ENCODE results near the gene NEU4. TPM values are rescaled to one million over a fixed set of nuclear protein-coding genes. Genes with fewer than 3 reads are reported as not detected.
A peak's percentile ranks its signal among the peaks of the same experiment; 100 is the strongest.

The NEU4 gene
- total and polyA plus RNA-seq, 3 donors from 2014 or later: 0.88 to 2.0 (median 1.6) TPM

DNA sequence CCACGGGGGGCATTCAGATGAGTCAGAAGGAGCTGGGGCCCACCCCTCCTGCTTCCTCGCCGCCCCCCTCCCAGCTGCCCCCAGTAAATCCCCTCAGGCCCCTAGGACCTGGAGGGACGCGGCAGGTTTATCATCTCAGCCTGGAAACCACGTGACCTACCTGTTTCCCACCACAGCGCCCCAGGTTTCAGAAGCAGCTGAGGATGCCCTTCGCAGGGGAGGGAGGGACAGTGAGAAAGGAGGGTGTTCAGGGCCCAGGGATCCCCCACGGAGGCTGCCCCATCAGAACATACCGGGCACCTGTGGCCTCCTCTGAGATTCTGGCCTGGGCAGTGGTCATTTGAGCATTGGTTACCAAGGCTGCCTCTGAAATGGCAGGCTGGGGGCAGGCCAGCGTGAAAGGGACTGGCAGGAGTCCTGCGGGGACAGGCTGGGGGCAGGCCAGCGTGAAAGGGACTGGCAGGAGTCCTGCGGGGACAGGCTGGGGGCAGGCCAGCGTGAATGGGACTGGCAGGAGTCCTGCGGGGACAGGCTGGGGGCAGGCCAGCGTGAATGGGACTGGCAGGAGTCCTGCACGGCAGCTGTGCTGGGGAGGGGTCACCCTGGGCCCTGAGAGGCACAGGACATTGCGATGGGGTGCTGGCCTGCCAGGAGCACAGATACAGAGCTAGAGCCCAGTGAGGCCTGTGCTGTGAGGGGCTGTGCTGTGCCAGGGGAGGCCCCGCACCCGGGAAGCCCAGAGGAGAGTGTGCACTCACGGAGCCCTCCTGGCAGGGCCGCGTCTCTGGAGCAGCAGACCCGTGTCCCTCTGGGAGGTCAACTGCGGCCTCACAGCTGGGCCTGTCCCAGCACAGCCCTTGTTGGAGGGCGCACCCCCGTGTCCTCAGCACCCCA is 1.6 kb downstream of the NEU4 start:
- Histone ChIP-seq H3K27ac (peak overlapping the region in 1 of 2 donors; percentile 80), H3K4me3 (no peak overlapping the region), H3K27me3 (no peaks in the 10 kb centered on the region), H3K4me1 (peaks cover 19% of the 10 kb centered on the region), H3K36me3 (ENCODE audit: low read depth, missing control alignments) (no peaks in the 10 kb centered on the region), H3K9me3 (no peaks in the 10 kb centered on the region)
- WGBS, 2 donors: 68 to 81% methylated on average over 13 to 27 of the region's 28 CpGs
- no peak for DNase-seq
- TF ChIP-seq, protein P1, sequence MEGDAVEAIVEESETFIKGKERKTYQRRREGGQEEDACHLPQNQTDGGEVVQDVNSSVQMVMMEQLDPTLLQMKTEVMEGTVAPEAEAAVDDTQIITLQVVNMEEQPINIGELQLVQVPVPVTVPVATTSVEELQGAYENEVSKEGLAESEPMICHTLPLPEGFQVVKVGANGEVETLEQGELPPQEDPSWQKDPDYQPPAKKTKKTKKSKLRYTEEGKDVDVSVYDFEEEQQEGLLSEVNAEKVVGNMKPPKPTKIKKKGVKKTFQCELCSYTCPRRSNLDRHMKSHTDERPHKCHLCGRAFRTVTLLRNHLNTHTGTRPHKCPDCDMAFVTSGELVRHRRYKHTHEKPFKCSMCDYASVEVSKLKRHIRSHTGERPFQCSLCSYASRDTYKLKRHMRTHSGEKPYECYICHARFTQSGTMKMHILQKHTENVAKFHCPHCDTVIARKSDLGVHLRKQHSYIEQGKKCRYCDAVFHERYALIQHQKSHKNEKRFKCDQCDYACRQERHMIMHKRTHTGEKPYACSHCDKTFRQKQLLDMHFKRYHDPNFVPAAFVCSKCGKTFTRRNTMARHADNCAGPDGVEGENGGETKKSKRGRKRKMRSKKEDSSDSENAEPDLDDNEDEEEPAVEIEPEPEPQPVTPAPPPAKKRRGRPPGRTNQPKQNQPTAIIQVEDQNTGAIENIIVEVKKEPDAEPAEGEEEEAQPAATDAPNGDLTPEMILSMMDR (IDR thresholded peaks at IDR 0.05): no peak
- TF ChIP-seq POLR2A (IDR thresholded peaks at IDR 0.05): no peak
- intact Hi-C loops (cut with DNase I; ENCODE audit: low total_unique reads): no loop called here

GRCh38 chr2:241811201-241811951 is 2.4 kb downstream of the NEU4 start:
- no peaks in the 10 kb centered on the region for H3K36me3 ChIP-seq (ENCODE audit: low read depth, missing control alignments)
- no peak overlapping the region for H3K4me3 ChIP-seq
- TF ChIP-seq, protein P1 (IDR thresholded peaks at IDR 0.05): no peak
- no peak for TF ChIP-seq POLR2A (IDR thresholded peaks at IDR 0.05)
- H3K9me3 ChIP-seq: no peaks in the 10 kb centered on the region
- no peaks in the 10 kb centered on the region for H3K27me3 ChIP-seq
- 83 to 96% methylated on average over 11 to 27 of the region's 27 CpGs for WGBS, 2 donors
- peak; percentile 54 for DNase-seq
- intact Hi-C loops (cut with DNase I; ENCODE audit: low total_unique reads): no loop called here
- H3K4me1 ChIP-seq: peaks cover 19% of the 10 kb centered on the region
- no peak overlapping the region for H3K27ac ChIP-seq

DNA sequence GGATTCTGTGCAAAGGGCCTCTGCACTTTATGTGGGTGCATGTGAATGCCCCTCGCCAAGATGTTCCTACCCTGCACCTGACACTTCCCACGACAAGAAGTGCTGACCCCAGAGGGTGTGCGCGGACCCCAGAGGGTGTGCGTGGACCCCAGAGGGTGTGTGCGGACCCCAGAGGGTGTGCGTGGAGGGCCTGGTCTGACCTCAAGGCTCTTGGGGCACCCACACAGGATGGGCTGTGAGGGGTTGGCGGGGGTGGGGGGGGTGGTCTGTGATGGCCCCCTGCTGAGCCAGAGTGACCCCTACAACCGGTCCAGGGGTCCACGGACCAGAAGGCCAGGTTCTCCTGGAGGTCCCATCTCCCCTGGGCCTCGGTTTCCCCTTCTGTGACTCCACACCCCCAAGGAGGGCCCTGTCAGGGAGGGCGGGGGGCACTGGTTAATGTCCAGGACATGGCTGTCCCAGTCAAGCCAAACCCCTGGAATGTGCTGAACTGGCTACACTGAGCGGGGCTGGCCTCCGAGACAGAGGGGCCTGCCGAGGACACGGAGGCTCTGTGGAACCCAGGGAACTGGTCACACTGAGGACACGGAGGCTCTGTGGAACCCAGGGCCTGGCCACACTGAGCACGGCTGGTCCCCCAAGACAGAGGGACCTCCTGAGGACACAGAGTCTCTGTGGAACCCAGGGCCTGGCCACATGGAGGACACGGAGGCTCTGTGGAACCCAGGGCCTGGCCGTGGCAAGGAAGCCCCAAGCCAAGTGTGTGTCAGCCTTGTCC is 3.1 kb downstream of the NEU4 start:
- TF ChIP-seq, protein P1 (IDR thresholded peaks at IDR 0.05): no peak
- TF ChIP-seq POLR2A (IDR thresholded peaks at IDR 0.05): no peak
- intact Hi-C loops (cut with DNase I; ENCODE audit: low total_unique reads): no loop called here
- H3K4me1 ChIP-seq: peaks cover 19% of the 10 kb centered on the region
- H3K4me3 ChIP-seq: no peak overlapping the region
- no peak overlapping the region for H3K27ac ChIP-seq
- WGBS, 2 donors: 84 to 89% methylated on average over 6 to 20 of the region's 20 CpGs
- H3K36me3 ChIP-seq (ENCODE audit: low read depth, missing control alignments): no peaks in the 10 kb centered on the region
- no peaks in the 10 kb centered on the region for H3K9me3 ChIP-seq
- no peaks in the 10 kb centered on the region for H3K27me3 ChIP-seq
- DNase-seq: no peak

- H3K9me3 ChIP-seq: no peaks in the 10 kb centered on the region
- DNase-seq: no peak
- no peak for TF ChIP-seq POLR2A (IDR thresholded peaks at IDR 0.05)
- TF ChIP-seq, protein P1 (IDR thresholded peaks at IDR 0.05): no peak
- no peak overlapping the region for H3K27ac ChIP-seq
- no peak overlapping the region for H3K4me3 ChIP-seq
- intact Hi-C loops (cut with DNase I; ENCODE audit: low total_unique reads): no loop called here
- peaks cover 18% of the 10 kb centered on the region for H3K4me1 ChIP-seq
- H3K27me3 ChIP-seq: no peaks in the 10 kb centered on the region
- H3K36me3 ChIP-seq (ENCODE audit: low read depth, missing control alignments): no peaks in the 10 kb centered on the region
- WGBS, 2 donors: 83 to 89% methylated on average over 34 to 40 of the region's 40 CpGs
These were observed 4.0 kb downstream of the NEU4 start for GRCh38 chr2:241812730-241813643.

Measured in testis (tissue), 3 donors.